Skeletal muscle tissue (tissue), 4 donors: Measurements from ENCODE around the gene CAPN10. TPM values are rescaled to one million over a fixed set of nuclear protein-coding genes. Genes with fewer than 3 reads are reported as not detected.

Experiments
- H3K27ac ChIP-seq: one replicate; pipeline ENCODE4 v1.7.0; 2013; ENCODE audit warnings: mild to moderate bottlenecking, low read depth, low read length, inconsistent platforms
- H3K27me3 ChIP-seq, 3 donors: one replicate each; pipeline ENCODE4 v1.7.0; 2013; ENCODE audit warnings: low read length in 3 of 3; ENCODE audit not compliant: control insufficient read depth in 3 of 3, insufficient read depth in 3 of 3
- H3K36me3 ChIP-seq, 3 donors: one replicate each; pipeline ENCODE4 v1.7.0; 2013; ENCODE audit warnings: low read length in 3 of 3; ENCODE audit not compliant: control insufficient read depth in 3 of 3, insufficient read depth in 3 of 3
- H3K4me1 ChIP-seq, 3 donors: one replicate each; pipeline ENCODE4 v1.7.0; 2013; ENCODE audit warnings: low read length in 3 of 3, mild to moderate bottlenecking in 3 of 3; ENCODE audit not compliant: control insufficient read depth in 3 of 3, insufficient read depth in 3 of 3
- H3K4me3 ChIP-seq, 3 donors: one replicate each; pipeline ENCODE4 v1.7.0; 2013; ENCODE audit warnings: low read length in 3 of 3
- H3K9ac ChIP-seq, 3 donors: one replicate each; pipeline ENCODE4 v1.7.0; 2013; ENCODE audit warnings: low read length in 3 of 3, mild to moderate bottlenecking in 3 of 3, moderate library complexity in 2 of 3, low read depth in 1 of 3
- H3K9me3 ChIP-seq, 3 donors: one replicate each; pipeline ENCODE4 v1.7.0; 2013; ENCODE audit warnings: low read length in 3 of 3; ENCODE audit not compliant: control insufficient read depth in 3 of 3
- total RNA-seq: library from RNA; depleted of rRNA; stranded (reverse); fragments of >200 nt; gene quantifications from one replicate; pipeline ENCODE4 v1.2.3, GENCODE V29; 2014
- donor health status: Osteomylitis.

CAPN10 gene
- total RNA-seq, 1 donor from 2014 or later: 12.0 TPM

DNA sequence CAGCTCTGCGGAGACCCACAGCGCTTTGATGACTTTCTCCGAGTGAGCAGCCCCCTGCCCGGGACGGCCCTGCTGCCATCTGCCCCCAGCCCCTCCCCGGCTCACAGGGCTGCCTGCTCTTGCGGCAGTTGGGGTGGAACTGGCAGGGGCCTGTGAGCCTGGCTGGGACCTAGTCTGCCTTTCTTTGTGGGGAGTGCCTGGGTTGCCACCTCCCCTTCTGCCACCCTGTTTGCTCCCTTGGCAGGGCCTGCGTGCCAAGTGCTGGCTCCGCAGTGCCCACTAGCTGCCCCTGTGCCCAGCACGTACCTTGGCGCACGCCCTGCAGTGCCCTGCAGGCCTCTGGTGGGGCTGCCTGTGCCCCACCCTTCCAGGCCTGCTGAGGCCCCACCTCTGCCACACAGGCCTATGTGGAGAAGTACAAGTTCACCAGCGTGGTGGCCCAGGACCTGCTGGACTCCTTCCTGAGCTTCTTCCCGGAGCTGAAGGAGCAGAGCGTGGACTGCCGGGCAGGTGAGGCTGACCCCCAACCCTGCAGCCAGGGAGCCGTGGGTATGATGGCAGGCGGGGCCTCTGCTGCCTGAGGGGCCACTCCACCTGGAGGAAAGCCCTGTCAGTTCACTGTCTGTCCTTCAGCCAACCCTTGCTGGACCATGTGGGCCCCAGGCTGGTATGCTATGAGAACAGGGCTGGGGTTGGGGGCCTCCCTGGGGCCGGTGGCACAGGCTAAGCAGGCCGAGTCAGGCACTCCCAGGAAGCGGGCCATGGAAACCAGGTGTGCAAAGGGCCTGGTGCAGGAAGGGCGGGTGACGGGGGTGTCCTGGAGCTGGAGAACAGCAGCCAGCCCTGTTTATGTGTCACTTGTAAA, 11.2 kb upstream of the CAPN10 start:
- no peaks in the 10 kb centered on the region for H3K9me3 ChIP-seq
- H3K27ac ChIP-seq: no peak overlapping the region
- no peak overlapping the region for H3K9ac ChIP-seq
- H3K36me3 ChIP-seq: peaks cover 16 to 34% (median 20%) of the 10 kb centered on the region in 3 donors
- peaks cover 10 to 19% (median 12%) of the 10 kb centered on the region in 3 donors for H3K4me1 ChIP-seq
- H3K4me3 ChIP-seq: no peak overlapping the region
- H3K27me3 ChIP-seq: no peaks in the 10 kb centered on the region

DNA sequence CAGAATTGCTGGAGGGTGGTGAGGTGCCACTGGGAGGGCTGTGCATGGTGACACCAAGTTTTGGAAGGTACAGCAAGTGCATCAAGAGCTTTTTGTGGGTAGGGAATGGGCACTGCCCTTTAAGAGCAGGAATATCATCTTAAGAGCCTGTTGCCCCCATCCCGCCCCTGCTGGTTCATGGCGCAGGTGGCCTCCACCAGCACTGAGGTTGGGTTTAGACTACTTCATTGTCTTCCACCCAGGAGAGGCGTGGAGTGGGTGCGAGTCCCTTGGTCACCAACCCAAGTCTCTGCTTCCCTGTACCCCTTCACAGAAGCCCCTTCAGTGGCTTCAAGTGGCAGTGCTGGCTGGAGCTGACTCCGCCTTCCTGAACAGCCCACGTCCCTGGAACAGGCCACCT, 10.5 kb upstream of the CAPN10 start:
- Histone ChIP-seq H3K4me1 (peaks cover 9 to 18% (median 9%) of the 10 kb centered on the region in 3 donors), H3K36me3 (peaks cover 16 to 34% (median 20%) of the 10 kb centered on the region in 3 donors), H3K9me3 (peaks cover 0 to 2% (median 0%) of the 10 kb centered on the region in 3 donors), H3K4me3 (no peak overlapping the region), H3K9ac (no peak overlapping the region), H3K27ac (no peak overlapping the region), H3K27me3 (no peaks in the 10 kb centered on the region)

- Histone ChIP-seq H3K27me3 (no peaks in the 10 kb centered on the region), H3K9me3 (peaks cover 0 to 2% (median 0%) of the 10 kb centered on the region in 3 donors), H3K36me3 (peaks cover 18 to 34% (median 20%) of the 10 kb centered on the region in 3 donors), H3K4me1 (peaks cover 9 to 16% (median 9%) of the 10 kb centered on the region in 3 donors), H3K9ac (no peak overlapping the region), H3K4me3 (no peak overlapping the region), H3K27ac (no peak overlapping the region)
These were observed 9.9 kb upstream of the CAPN10 start for GRCh38 chr2:240576436-240577205.

DNA sequence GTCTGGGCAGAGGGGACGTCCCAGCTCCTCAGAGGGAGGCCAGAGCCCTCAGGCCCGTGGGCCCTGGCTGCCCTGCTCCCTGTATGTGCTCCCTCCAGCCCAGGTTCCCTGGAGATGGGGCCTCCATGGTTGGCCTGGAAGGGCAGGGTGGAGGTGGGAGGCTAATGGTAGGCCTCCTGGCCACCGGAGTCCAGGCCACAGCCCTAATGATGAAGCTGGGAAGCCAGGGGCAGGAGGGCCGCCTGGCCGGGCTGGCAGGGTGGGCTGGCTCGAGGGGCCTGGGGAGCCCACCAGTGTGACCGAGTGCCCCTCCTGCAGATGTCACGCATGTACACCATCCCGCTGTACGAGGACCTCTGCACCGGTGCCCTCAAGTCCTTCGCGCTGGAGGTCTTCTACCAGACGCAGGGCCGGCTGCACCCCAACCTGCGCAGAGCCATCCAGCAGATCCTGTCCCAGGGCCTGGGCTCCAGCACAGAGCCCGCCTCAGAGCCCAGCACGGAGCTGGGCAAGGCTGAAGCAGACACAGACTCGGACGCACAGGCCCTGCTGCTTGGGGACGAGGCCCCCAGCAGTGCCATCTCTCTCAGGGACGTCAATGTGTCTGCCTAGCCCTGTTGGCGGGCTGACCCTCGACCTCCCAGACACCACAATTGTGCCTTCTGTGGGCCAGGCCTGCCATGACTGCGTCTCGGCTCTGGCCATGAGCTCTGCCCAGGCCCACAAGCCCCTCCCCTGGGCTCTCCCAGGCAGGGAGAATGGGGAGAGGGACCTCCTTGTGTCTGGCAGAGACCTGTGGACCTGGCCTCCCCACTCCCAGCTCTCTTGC, 9.0 kb upstream of the CAPN10 start:
- Histone ChIP-seq H3K9me3 (peaks cover 0 to 2% (median 0%) of the 10 kb centered on the region in 3 donors), H3K27ac (no peak overlapping the region), H3K4me1 (peaks cover 9 to 16% (median 9%) of the 10 kb centered on the region in 3 donors), H3K36me3 (peaks cover 18 to 30% (median 20%) of the 10 kb centered on the region in 3 donors), H3K27me3 (no peaks in the 10 kb centered on the region), H3K4me3 (no peak overlapping the region), H3K9ac (peak overlapping the region in 1 of 3 donors; percentile 3)

DNA sequence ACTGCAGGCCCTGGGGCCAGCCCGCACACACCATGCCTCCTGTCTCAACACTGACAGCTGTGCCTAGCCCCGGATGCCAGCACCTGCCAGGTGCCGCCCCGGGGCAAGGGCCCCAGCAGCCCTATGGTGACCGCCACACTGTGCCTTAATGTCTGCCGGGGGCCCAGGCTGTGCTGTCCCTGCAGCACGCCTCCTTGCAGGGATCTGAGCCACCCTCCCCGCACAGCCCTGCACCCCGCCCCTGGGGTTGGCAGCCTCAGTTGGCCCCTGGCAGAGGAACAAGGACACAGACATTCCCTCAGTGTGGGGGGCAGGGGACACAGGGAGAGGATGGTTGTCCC, 8.5 kb upstream of the CAPN10 start:
- no peaks in the 10 kb centered on the region for H3K27me3 ChIP-seq
- peaks cover 9 to 16% (median 9%) of the 10 kb centered on the region in 3 donors for H3K4me1 ChIP-seq
- no peak overlapping the region for H3K4me3 ChIP-seq
- peaks cover 0 to 2% (median 0%) of the 10 kb centered on the region in 3 donors for H3K9me3 ChIP-seq
- H3K9ac ChIP-seq: peak overlapping the region in 1 of 3 donors; percentile 3
- no peak overlapping the region for H3K27ac ChIP-seq
- peaks cover 18 to 27% (median 20%) of the 10 kb centered on the region in 3 donors for H3K36me3 ChIP-seq

DNA sequence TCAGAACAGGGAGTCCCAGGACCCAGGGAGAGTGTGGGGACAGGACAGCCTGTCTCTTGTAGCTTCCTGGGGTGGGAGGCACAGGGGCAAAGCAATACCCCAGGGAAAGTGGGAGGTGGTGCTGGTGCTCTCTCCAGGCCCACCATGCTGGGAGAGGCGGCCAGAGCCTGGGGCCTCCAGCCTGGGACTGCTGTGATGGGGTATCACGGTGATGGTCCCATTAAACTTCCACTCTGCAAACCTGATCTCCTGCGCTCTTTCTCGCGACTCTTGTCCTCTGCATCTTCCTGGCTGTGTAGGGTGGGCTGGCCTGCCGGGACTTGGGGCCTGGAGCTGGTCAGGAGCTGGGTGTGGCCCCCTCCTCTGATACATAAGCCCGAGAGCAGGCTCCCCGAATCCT, 8.0 kb upstream of the CAPN10 start:
- peaks cover 18 to 27% (median 20%) of the 10 kb centered on the region in 3 donors for H3K36me3 ChIP-seq
- H3K4me1 ChIP-seq: peaks cover 9 to 17% (median 9%) of the 10 kb centered on the region in 3 donors
- H3K27me3 ChIP-seq: no peaks in the 10 kb centered on the region
- no peak overlapping the region for H3K9ac ChIP-seq
- no peak overlapping the region for H3K4me3 ChIP-seq
- peaks cover 0 to 2% (median 0%) of the 10 kb centered on the region in 3 donors for H3K9me3 ChIP-seq
- H3K27ac ChIP-seq: no peak overlapping the region

- Histone ChIP-seq H3K36me3 (peaks cover 18 to 27% (median 18%) of the 10 kb centered on the region in 3 donors), H3K4me3 (no peak overlapping the region), H3K9me3 (peaks cover 0 to 2% (median 0%) of the 10 kb centered on the region in 3 donors), H3K27ac (no peak overlapping the region), H3K9ac (no peak overlapping the region), H3K4me1 (peaks cover 9 to 21% (median 11%) of the 10 kb centered on the region in 3 donors), H3K27me3 (no peaks in the 10 kb centered on the region)
These were observed 7.3 kb upstream of the CAPN10 start for GRCh38 chr2:240579071-240579762.

GRCh38 chr2:240579771-240580614, 6.5 kb upstream of the CAPN10 start:
- Histone ChIP-seq H3K4me1 (peaks cover 16 to 29% (median 18%) of the 10 kb centered on the region in 3 donors), H3K9ac (peak overlapping the region in 1 of 3 donors; percentile 43), H3K9me3 (peaks cover 0 to 2% (median 0%) of the 10 kb centered on the region in 3 donors), H3K27ac (peak overlapping the region; percentile 33), H3K27me3 (no peaks in the 10 kb centered on the region), H3K4me3 (no peak overlapping the region), H3K36me3 (peaks cover 12 to 19% (median 13%) of the 10 kb centered on the region in 3 donors)
